COLO829 (cell line): ENCODE data around the gene XYLT1.
A peak's percentile ranks its signal among the peaks of the same experiment; 100 is the strongest.

Experiments used
- DNase-seq: peaks from one replicate; pipeline ENCODE4 v3.0.0; 2012; ENCODE audit warnings: low spot score

The XYLT1 gene

DNA sequence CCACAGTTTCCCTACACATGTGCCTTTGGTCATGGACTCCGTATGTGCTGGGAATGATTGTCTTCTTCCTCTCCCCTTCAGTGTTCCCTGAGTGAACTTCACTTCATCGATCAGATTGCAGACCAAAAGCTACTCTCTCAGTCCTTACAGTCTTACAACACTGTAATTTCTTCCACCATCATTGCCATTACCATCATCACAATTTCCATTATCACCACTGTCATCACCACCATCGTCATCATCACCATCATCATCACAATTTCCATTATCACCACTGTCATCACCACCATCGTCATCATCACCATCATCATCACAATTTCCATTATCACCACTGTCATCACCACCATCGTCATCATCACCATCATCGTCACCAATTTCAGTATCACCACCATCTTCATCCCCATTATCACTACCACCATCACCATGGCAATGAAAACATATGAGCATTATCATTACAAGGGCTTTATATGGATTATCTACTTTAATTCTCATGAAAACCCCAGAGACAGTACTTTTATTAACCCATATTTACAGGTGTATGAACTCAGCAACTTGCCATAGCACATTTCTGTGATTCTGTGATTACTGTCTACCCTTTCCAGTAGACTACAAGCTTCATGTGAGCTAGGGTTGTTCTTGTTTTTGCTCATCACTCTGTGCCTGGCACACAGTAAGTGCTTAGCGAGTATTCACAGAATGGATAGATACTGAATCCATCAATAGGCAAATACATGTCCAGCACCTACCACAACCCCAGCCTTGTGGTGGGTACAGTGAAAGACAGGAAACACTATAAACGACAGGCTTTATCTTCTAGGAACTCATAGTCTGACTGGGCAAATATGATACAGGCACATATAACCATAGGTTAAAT, 327.0 kb downstream of the XYLT1 start:
- no peak for DNase-seq

DNA sequence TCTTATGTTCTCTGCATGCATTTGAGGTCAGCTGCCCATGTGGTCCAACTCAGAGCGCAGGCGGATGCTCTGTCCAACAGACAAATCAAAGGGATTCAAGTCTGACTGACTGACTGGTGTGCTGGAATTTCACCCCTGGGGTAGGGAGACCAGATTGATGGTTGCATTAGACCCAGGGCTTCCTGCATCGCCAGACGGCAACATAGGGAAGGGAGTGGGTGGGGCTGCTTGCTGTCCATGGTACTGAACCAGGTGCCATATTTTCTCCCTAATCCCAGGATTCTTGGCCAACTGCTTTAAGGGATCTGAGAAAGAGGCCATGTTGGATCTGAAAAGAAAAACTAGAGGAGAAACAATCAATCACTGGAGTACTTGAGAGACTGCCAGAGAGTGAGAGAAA, 332.0 kb downstream of the XYLT1 start:
- DNase-seq = peak; percentile 21

DNA sequence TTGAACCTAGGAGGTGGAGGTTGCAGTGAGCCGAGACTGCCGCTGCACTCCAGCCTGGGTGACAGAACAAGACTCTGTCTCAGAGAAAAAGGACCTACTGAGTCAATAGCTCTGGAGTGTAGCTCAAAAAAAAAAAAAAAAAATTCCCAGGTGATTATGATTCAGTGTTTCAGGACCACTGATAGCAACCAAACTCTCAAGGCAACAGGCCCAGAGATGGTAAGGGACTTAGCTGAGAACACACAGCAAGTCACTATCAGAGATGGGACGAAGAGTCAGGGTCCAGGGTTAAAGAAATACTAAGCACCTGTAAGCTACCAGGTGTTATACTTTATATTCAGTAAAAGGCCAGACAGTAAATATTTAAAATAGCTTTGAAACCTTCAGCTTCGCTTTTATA, 335.3 kb downstream of the XYLT1 start:
- DNase-seq = no peak

DNA sequence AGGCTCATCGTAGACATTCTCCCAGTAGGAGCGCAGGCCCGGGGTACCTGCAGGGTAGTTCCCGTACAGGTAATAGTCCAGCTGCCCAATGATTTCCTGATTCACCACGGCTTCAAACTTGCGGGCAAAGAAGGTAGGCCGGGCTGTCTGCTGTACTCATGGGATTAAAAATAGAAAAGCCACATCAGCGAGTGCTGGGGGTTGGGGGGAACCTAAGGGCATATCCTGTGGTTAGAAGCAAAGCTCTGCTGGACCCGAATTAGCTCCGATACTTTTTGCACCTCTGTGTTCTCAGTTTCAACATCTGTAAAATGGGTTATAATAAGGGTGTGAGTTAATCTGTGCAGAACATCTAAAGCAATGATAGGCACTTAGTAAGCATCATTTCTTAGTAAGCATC, 336.2 kb downstream of the XYLT1 start:
- no peak for DNase-seq

DNA sequence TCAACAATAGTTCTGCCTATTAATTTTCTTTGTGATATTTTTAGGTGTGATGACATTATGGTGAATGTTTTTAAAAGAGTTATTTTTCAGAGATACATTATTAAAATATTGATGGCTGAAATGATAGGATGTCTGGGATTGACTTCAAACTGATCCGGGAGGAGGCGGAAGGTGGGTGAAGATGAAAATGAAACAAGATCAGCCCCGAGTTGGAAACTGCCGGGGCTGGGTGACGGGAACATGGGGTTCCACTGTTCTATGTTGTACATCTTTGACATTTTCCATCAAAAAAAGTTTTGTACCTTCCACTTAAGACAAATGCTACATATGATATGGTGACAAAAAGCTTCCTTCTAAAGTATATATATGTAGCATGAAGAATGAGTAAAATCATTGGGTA, 336.9 kb downstream of the XYLT1 start:
- no peak for DNase-seq

DNA sequence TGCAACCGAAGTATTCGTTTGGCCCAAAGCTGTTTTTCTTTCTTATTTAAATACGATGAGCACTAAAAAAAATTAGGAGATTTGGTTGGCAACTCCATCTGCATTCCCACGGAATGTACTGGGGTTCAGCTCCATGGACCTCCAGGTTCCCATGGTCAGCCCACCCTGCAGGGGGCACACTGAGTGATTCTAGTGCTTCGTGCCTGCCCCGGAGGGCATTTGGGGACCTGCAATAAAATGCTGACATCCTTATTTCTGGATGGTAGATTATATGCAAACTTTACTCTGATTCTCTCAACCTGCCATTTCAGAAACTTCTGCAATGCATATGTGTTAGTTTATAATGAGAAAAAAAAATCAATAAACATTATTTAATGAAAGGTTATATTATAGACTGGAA, 339.4 kb downstream of the XYLT1 start:
- no peak for DNase-seq

DNA sequence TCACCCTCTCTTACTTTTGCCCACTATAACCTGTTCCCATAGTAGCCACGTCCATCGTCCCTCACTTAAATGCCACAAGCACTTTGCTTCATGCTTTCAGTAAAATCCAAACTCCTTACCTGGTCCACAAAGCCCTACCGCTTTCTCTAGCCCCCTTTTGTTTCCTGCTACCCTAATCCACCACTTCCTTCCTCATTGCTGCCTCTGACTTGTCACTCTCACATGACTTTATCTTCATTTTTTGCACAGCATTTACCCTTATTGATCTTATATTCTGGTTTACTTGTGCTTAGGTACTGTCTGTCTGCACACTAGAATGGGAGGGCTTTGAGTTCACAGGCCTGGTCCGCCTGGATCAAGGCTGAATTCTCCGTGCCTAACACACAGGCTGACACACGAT, 340.0 kb downstream of the XYLT1 start:
- DNase-seq = no peak

DNA sequence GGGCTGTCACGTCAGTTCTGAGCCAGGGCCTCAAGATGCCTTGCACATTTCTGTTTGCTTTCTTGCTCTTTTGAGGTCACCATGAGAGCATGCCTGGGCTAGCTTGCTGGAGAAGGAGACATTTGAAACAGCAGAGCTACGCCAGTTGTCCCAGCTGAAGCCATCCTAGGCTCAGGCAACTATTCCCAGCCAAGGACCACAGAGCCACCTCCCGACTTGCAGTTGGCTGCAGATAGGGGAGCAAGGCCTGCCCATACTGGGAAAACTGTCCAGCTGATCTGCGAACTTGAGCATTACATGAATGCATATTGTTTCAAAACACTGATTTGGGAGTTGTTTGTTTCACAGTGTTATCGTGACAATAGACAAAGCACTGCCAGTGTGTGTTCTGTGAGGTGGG, 340.8 kb downstream of the XYLT1 start:
- DNase-seq = no peak

DNA sequence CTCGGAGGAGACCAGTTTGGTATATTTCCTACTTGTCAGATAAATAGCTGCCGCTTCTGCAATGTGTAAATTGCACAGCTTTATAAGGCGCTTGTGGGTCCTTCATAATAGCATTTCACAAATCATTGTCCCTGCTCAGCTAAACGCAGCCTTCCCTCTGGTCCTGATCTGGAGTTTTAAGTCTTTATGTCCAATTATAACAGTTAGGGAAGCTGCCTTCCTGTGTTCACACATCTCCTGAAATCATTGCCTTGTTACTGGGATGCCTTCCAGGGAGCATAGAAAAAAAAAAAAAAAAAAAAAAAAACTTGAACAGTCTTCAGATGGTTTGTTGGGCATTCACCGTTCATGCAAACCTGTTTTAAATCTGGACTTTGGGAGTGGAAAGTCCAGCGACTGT, 342.0 kb downstream of the XYLT1 start:
- DNase-seq = no peak

DNA sequence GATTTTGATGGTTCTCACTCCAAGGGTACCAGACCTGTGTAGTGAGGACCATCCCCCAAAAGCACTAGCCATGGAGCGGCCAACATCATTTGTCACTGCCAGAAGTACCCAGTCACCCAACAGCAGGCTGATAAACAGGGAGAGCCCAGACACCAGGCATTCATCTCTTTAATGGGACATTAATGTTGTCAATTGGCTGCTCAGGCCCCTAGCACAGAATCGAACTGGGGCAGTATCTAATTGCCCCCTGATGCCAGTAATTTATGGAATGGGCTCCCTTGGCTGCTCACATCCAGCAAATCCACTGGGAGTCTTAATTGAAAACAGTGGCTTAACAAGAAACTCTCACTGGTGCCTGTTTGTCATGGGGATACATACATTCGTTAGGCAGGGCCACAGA, 344.6 kb downstream of the XYLT1 start:
- DNase-seq = no peak

DNA sequence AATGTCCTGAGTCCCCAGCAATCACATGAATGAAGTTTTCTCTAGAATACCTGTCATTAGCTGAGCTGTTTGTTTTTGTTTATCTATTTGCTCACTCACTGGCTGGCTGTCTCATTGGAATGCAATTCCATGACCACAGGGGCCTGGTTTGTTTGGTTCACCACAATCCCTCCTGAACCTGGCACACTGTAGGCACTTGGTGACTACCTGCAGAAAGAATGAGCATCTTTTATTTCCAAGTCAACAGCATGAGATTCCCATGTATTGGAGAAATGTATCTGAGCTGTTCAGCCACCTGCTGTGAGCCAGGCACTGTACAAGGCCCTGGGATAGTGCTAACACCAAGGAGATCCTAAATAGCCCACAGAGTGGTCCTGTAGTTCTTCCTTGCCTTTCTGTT, 345.1 kb downstream of the XYLT1 start:
- no peak for DNase-seq

DNA sequence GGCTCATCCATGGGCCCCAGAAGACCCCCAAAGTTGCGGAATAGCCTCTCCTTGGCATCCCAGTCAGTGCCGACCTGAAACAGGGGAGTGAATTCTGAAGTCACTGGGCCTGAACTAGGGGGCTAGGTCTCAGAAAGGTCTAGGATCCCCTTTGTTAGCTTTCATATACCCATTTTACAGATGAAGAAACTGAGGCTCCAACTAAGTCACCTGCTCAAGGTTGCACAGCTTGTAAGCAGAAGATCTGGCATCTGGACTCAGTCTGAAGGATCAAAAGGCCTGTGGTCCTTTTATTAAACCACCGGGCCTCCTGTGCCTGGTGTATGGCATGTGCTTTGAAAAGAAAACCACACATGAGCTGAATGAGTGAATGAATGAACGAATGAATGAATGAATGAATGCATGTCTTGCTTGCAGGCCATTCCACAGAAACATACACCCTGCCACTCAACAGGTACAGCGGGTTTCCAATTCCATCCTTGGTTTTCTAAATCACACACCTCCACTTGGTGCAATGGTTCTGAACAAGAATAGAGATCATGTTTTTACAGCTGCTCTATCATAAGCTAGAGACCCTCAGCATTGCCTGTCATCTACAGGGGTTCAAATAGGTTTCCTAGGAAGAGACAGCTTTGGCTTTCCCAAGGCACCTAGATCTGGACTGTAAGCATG, 352.7 kb downstream of the XYLT1 start:
- DNase-seq = no peak

DNA sequence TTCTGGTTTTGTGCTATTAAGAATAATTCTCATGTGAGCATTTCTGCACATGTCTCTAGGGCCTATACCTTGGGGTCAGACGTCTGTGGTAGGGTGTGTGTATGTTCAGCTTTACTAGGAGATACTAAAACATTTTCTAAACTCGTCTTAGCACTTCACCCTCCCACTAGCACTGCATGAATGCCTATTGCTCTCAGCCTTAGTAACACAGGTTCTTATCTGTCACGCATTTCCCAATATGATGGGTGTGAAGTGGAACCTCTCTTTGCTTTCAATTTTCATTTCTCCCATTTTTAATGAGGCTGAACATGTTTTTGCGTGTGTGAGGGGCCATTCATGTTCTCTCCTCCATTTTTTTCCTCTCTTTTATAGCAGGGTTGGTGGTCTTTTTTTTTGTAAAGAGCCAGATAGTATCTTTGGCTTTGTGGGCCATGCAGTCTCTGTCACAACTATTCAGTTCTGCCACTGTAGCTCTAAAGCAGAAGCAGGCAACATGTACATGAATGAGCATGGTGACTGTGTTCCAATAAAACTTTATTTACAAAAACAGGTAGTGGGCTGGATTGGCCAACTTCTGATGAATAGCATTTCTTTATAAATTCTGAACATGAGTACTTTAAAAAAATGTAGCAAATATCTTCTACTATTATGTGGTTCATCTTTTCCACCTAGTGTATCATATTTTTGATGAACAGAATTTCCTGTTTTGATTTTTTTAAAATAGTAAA, 354.0 kb downstream of the XYLT1 start:
- no peak for DNase-seq

DNA sequence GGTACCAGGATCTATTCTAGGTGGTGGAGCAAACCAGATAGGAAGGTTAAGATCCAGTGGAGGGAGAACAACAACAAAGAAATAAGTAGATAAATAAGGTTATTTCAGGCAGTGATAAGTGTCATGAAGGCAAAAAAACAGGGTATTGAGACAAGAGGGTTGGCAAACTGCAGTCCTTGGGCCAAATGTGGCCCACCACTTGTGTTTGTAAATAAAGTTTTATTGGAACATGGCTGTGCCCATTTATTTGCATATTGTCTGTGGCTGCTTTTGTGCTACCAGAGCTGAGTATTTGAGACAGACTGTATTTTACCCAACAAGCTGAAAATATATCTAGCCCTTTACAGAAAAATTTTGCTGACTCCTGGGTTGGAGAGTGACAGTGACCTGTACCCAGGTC, 361.3 kb downstream of the XYLT1 start:
- DNase-seq = no peak

DNA sequence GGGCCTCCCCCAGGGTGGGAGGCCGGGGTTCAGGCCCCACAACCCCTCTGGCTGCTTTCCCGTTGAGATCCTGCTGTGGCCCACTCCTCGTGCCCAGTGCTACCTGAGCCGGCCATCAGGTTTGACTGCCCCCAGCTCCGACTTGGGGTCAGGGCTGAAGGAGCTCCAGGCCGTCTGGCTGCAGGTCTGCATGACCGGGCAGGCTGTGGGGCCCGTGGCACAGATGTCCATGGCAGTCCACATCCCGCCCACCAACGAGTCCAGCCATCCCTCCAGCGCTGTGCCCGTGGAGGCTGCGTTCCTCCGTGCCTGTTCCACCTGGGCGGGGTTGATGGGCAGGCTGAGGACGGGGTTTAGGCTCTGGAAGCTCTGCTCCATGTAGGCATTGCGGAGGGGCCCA, 362.2 kb downstream of the XYLT1 start:
- DNase-seq = no peak

DNA sequence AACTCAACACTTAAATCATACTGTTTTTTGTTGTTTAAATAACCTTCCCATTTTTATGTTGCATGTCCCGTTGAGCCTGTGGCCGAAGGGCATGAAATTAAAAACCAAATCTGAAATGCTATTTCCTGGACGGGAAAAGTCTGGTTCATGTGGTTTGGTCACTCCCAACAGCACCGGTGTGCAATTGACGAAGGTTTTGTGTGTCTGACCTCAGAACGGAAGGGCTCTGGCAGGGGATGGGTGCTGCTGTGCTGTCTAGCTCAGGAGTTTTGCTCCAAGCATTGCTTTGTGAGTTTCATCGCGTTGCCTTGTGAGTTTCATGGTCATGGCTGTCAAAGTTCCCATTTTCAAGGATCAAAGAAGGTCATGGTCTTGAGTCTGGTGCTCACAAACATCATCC, 363.3 kb downstream of the XYLT1 start:
- DNase-seq = no peak

DNA sequence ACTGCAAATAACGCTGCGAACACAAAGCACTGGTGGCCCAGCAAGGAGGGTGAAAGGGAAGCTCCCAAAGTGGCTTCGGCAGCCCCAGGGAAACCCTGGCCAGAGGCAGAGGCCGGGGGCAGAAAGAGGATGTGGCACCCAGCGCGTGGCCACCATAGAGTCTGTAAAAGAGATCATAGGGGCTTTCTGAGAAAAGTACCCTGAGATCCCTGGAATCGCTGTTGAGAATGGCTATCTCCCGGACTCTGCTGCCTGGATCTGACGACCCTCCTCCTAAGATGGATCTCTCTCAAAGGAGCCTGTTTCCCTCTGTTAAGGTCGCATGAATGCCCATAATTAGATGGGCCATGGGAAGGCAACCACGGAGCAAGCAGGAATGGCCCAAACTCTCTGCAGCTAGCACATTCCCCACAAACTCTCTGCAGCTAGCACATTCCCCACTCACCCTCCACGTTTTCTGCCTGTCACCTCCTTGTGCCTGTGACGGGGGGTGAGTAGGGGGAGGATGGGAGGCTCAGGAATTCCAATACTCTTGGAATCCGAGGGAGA, 364.4 kb downstream of the XYLT1 start:
- DNase-seq = no peak

DNA sequence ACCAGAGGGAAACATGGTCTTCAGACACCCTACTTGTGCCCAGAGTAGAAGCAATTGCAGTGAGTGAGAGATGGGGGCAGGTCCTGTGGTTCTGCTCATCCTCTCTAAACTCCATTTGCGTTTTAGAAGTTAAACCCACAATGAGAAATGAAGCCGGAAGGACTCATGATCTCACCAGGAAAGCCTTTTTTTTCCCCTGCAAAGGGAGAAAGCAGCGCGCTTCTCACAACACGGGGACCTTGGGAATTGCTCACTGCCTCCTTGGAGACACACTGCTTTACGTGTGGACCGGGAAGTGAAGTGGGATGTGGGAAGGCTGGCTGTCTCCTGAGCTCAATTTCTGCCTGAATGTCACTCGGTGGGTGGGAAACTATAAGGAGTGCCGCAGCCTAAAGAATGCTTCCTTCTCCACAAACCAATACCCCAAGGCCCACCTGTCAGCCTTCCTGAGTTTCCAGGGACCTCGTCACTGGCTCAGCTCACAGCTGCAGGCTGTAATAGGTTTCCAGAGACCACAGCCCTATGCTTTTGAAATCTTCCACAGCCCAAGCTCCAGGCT, 365.4 kb downstream of the XYLT1 start:
- no peak for DNase-seq

DNA sequence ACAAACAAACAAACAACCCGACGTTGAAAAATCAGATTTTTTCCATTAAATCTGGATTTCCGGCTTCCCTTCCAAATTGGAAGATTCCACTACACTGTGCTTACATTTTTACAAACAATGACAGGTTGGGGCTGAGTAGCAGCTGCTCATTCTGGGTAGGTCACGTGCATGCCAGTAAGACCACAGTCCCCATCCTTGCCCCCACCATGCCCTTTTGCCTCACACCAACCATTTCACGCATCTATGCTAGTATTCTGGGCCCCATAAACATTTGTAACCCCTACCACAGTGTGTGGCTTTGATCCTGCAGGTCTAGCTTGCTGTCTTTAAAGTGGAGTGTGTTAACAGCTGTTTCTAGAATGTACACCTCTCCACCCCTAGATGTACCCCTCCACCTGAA, 366.1 kb downstream of the XYLT1 start:
- no peak for DNase-seq

DNA sequence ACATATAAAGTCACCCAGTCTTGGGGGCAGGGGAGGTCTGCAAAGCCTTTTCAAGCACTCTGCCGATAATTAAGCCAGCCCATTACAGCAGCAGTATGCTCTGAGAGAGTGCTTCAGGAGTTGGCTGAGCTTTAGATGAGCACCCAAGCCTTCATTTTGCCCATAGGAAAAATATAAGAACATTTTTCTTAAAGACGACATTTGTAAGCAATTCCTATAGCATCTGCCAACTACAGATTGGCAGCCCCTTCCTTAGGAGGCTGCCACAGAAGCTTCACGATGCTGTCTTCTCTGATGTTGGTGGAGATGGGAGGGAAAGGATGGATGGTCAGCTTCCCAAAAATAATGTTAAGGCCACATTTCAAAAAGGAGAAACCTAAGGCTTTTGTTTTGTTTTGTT, 367.5 kb downstream of the XYLT1 start:
- DNase-seq = no peak

DNA sequence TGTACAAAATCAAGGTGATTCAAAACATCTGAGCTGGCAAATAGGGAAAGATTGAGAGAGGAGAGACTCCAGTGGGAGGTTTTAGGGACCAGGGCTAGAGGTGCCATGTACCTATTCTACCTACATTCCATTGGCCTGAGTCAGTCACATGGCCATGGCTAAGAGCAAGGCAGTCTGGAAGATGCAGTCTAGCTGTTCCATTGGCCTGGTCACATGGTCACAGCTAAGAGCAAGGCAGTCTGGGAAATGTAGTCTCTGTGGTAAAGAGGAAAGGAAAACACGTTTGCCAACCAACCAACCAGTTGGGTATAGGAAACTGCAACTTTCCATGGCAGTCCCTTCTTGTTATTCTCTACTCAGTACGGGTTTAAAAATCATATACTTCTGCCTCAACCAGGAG, 369.1 kb downstream of the XYLT1 start:
- DNase-seq = no peak

DNA sequence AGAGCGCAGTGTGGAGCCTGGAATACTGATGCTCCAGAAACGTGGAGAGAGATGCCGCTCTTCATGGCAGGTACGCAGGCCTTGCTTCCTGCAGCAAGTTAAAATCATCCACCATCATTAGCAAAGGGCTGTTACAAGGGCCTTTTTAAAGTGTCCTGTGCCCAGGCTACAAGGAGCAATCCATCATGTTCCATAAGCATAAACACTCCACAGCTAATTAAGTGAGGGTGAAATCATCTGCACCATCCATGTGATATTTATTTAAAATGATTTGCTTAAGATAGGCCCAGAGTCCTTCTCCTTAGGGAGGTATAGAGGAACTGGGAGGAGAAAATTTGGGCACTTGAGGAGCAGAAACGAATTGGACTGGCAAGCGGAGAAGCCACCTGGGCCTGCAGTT, 372.1 kb downstream of the XYLT1 start:
- no peak for DNase-seq

DNA sequence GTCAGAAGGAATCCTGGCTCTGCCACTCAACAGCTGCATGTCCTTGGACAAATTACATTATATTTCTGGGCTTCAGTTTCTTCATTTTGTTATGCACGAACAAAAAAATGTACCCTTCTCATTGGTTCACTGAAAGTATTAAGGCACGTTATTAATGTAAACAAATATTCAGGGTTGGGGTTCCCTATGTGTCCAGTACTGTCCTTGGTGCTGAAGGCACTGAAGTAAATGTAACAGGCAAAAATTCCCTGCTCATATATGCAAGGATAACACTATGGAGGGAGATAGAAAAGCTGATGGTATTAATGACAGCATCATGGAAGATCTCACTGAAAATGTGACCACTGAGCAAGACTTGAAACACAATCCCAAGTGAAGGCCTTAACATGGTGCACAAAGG, 386.6 kb downstream of the XYLT1 start:
- no peak for DNase-seq
